GM18909 (cell line): ENCODE data around the gene POLD4.
"Not testable (repeated sequence)": the region's sequence is repeated elsewhere in the genome, so short reads cannot be mapped to it uniquely, and the experiment has no call there.

Experiments used
- ATAC-seq: cut with Tn5 transposase; IDR thresholded peaks from one replicate; pipeline ENCODE4 v1.9.1; 2021; ENCODE audit warnings: mild to moderate bottlenecking; ENCODE audit not compliant: unreplicated experiment, poor library complexity

The POLD4 gene

DNA sequence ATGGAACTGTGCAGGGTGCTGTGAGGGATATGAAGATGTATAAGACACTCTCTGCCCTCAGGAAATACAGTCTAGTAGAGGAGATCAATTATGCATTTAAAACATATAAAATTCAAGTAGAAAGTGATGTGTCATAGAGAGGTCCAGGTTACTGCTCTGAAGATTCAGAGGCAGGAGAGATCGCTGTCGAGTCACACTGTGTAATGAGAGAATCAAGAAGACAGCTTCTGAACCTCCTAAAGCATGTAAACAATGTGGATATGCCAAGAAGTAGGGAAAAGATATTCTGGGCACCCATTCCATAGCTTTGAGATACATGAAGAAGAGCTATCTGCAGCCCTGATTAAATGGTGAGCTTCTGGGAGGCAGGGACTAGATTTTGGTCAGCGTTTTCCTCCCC lies 33.3 kb downstream of the POLD4 start:
- no peak for ATAC-seq

GRCh38 chr11:67318876-67319275 lies 34.5 kb downstream of the POLD4 start:
- ATAC-seq, result not testable (repeated sequence)

GRCh38 chr11:67317888-67318555 lies 35.3 kb downstream of the POLD4 start:
- ATAC-seq, result peak; percentile 29

GRCh38 chr11:67317205-67317887 lies 36.0 kb downstream of the POLD4 start:
- peak; percentile 85 for ATAC-seq

DNA sequence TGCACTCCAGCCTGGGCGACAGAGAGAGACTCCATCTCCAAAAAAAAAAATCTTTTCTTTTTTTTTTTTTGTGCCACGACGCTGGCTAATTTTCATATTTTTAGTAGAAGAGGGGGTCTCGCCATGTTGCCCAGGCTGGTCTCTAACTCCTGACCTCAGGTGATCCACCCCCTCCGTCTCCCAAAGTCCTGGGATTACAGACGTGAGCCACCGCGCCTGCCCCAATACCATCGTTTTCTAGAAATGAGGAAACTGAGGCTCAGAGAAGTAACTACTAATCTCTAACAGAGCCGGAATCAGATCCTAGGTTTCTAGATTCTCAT lies 36.5 kb downstream of the POLD4 start:
- no peak for ATAC-seq

GRCh38 chr11:67315325-67315909 lies 37.9 kb downstream of the POLD4 start:
- ATAC-seq, result no peak

DNA sequence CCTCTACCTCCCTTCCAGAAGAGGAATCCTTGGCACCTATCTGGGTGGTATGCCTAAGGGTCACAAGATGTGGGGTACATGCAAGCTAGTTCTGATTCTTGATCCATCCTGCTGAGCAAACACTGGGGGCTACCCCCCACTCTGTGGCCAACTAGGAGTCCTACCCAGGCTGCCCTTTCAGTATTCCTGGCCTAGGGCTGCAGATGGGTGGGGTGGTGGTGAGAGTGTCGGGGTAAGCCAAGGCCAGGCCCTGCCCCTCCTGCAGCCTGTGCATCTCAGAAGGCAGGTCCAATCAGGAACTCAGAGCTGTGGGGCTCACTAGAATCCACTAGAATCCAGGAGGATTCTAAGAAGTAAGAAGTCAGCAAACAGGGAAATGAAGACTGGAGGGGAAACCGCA lies 39.1 kb downstream of the POLD4 start:
- no peak for ATAC-seq

DNA sequence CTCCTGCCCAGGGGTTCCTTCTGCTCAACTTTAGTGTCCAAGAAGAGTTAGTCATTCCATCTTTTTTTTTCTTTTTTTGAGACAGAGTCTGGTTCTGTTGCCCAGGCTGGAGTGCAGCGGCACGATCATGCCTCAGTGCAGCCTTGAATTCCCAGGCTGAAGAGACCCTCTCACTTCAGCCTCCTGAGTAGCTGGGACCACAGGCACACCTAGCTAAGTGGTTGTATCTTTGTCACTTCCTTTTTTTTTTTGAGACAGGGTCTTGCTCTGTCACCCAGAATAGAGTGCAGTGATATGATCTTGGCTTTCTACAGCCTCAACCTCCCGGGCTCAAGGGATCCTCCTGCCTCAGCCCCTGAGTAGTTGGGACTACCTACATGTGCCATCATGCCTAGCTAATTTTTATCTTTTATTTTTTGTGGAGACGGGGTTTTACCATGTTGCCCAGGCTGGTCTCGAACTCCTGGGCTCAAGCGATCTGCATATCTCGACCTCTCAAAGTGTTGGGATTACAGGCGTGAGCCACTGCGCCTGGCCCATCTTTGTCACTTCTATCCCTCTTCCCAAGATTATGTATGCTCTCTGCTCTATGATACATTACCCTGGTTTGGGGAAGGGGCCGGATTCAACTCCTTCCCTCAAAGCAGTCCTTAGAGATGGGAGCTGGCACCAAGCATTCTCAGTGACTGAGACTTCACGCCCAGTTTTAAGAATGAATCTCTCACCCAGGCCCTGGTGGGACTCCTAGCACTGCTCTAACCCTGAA lies 40.0 kb downstream of the POLD4 start:
- ATAC-seq, result no peak

DNA sequence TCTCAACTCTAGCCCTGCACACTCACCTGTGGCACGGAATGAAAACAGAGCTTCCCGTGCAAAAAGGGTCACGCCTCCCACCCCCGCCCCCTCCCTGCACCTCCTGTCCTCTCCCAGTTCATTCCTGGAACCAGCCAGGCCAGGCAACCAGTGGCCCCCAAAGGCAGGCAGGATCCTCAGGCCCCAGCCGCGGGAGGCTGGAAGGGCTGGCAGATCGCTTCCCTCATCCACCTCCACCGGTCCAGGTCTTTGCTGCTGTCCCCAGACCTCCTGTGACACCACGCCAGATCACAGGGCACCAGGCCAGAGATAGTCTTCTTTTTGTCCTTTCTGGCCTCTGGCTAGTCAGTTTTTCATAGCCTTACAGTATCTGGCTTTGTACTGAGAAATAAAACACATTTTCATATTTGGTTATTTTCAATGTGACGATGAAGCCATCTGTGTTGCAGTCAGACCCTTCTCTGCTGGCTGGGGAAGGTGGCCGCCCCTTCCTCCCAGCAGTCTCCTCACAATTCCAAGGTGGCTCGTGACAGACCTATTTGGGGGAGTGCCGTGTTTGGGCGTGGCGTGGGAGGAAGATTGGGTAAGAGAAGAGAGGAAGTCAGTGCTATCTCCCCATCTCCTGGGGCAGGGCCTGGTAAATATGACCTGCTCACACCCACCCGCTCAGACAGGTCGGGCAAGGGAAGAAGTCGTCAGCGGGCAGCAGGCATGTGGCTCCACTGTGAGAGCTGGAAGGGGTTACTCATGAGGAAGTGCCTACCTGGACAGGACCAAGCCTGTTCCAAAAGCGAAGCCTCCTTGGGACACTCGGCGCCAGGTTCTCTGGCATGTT lies 40.9 kb downstream of the POLD4 start:
- no peak for ATAC-seq

GRCh38 chr11:67311556-67312082 lies 41.7 kb downstream of the POLD4 start:
- no peak for ATAC-seq

DNA sequence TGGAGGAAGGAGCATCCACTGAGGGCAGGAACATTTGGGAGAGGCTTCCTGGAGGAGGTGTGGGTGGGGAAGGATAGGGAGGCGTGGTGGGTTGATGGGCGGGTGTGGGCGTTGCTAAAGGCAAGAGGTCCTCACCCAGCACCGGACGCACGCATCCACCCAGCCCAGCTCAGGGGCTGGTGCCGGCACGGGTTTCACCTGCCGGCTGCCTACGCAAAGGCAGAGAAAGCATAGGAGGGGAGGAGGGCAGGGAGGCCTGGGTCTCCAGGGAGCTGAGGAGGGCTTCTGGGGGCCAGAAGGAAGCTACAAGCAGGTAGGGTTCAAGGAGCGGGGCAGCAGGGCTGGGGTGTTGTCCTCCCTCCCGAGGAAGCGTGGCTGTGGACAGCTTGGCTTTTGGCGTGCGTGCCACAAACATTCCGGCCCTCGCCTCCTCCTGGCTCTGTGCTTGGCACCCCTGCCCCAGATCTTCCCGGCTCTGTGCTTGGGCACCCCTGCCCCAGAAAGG lies 42.2 kb downstream of the POLD4 start:
- no peak for ATAC-seq

GRCh38 chr11:67310246-67311050 lies 42.9 kb downstream of the POLD4 start:
- ATAC-seq, result no peak

GRCh38 chr11:67309661-67310061 lies 43.7 kb downstream of the POLD4 start:
- ATAC-seq, result no peak

DNA sequence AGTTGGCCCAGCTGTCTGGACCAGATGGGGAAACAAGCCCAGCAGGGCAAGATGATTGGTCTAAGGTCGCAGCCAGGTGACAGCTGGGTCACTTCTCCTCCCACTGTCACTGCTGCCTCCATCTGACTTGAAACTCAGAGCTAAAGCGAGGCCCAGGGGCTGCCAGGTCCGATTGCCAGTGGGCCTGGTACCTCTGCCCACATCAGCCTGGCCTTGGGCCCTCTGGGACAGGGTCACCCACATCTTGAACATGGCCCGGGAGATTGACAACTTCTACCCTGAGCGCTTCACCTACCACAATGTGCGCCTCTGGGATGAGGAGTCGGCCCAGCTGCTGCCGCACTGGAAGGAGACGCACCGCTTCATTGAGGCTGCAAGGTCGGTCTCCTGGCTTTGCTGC lies 44.2 kb downstream of the POLD4 start:
- ATAC-seq, result no peak

DNA sequence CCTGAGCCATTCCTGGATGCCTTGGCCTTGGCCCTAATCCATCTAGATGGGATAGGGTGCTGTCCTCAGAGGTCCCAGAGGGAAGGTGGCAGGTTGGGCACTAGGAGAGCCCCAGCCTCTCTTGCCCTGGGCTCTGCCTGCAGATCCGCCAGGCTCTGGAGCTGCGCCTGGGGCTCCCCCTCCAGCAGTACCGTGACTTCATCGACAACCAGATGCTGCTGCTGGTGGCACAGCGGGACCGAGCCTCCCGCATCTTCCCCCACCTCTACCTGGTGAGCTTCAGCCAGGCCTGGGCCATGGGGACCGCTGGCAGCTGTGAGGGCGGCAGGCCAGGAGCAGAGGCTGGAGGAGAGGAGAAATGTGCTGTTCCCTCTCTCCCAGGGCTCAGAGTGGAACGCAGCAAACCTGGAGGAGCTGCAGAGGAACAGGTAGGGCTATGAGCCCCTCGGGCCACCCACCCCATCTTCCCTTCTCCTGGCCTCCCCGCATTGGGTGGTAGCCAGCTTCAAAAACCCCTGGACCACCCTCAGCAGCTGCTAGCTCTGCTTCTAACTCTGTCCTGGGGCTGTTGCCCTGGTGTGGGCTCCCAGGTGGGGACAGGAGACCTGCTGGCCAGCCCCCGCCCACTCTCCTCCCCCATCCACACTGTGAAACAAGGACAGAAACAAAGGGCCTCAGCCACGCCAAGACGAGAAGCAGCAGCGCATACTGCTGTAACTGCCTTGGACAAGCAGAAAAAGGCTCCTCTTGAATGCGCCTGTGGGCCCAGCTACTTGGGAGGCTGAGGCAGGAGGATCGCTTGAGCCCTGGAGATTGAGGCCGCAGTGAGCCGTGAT lies 45.1 kb downstream of the POLD4 start:
- no peak for ATAC-seq

DNA sequence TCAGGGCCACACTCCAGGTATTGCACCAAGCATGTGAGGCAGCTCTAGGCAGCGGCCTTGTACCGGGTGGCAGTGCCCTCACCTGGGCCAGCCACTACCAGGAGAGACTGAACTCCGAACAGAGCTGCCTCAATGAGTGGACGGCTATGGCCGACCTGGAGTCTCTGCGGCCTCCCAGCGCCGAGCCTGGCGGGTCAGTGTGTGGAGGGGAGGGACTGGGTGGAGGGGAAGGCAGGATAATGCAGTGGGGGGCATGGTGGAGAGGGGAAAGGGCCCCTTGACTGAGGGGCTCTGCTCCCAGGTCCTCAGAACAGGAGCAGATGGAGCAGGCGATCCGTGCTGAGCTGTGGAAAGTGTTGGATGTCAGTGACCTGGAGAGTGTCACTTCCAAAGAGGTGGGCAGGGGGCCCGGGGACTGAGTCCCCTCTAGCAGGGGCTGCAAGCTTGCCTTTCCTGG lies 45.8 kb downstream of the POLD4 start:
- no peak for ATAC-seq

DNA sequence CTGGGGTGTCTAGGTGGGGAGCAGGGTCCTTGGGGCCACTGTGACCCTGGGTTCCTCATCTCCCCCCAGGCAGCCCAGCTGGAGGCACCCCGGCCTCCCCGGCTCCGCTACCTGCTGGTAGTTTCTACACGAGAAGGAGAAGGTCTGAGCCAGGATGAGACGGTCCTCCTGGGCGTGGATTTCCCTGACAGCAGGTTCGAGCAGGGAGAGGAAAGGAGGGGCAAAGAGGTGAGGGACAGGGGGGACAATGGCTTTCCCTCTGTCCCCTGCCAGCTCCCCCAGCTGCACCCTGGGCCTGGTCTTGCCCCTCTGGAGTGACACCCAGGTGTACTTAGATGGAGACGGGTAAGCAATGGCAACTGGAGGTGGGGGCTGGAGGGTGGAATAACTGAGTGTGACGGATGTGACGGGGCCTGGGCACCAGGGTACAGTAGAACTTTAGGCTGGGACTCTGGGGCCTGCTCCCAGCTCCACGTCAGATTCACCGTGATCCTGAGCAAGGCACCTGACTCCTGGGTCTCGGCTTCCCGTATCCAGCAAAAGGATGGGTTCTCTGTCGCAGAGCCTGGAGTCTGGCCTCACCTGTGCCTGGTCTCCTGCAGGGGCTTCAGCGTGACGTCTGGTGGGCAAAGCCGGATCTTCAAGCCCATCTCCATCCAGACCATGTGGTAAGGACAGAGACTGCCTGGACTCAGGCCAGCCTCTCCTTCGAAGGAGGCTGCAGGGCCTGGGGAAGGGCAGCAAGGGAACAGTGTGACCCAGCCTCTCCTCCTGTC lies 46.4 kb downstream of the POLD4 start:
- ATAC-seq, result no peak
